ENCODE data around the gene RAB3B. TPM values are rescaled to one million over a fixed set of nuclear protein-coding genes. Genes with fewer than 3 reads are reported as not detected.
A peak's percentile ranks its signal among the peaks of the same experiment; 100 is the strongest.

The RAB3B gene
- total and polyA plus RNA-seq, 9 of the 15 experiments (the other 6 are each of a cell fraction or from before 2014, with no cell fraction given), result 0.07 to 0.47 (median 0.27) TPM

GRCh38 chr1:51906306-51907078 lies 84.0 kb downstream of the RAB3B start:
- Histone ChIP-seq H3K9ac (ENCODE audit: insufficient read depth in 1 of 2, low read depth in 2 of 2, low read length in 2 of 2) (no peak overlapping the region), H3K36me3 (ENCODE audit: control insufficient read depth, insufficient read depth, low read length) (no peaks in the 10 kb centered on the region), H3K9me3 (replicated peaks; ENCODE audit: control insufficient read depth, insufficient read depth, low read depth, low read length) (0 out of 2 replicates have a peak, but pooled peaks cover 4% of the 10 kb centered on the region), H3K79me2 (ENCODE audit: control insufficient read depth, insufficient read depth, low read length) (no peaks in the 10 kb centered on the region), H3K4me3 (no peak overlapping the region), H3K27me3 (ENCODE audit: control insufficient read depth in 2 of 2, insufficient read depth in 2 of 2, low read length in 2 of 2) (peaks cover 13 to 24% of the 10 kb centered on the region in 2 experiments), H3K4me1 (replicated peaks in 1 of 2; ENCODE audit: control insufficient read depth in 2 of 2, insufficient read depth in 2 of 2, low read length in 2 of 2) (no peaks in the 10 kb centered on the region), H4K20me1 (replicated peaks; ENCODE audit: control insufficient read depth, insufficient read depth, low read length) (no peaks in the 10 kb centered on the region), H3K27ac (ENCODE audit: extremely low read depth, low read depth, low read length) (no peak overlapping the region), H2AFZ (ENCODE audit: low read depth, low read length) (no peak overlapping the region), H3K9me1 (ENCODE audit: control insufficient read depth, insufficient read depth, low read length) (no peaks in the 10 kb centered on the region), H3K4me2 (ENCODE audit: insufficient read depth, low read length) (no peak overlapping the region)
- ChIA-PET CTCF (ENCODE audit: low intra/inter-chr PET ratio) (no interaction called here), POLR2A (interaction anchor here (0.7 to 1.0 kb wide), 2 partner anchors 62 to 188 kb away, joined by 3 read pairs; no protein-coding TSS in a partner anchor)
- 0% methylated on average over 4 of the region's 4 CpGs for WGBS (ENCODE audit: insufficient coverage, low coverage, missing lambda C conversion rate)
- FAIRE-seq (no peak), DNase-seq (ENCODE audit: extremely low read depth in 1 of 4, low spot score in 3 of 4) (no peak), ATAC-seq (no peak)
- no TSS peak for BruUV-seq (replicated peaks)
- TF ChIP-seq NFATC3 (IDR thresholded peaks at IDR 0.05), result no peak
- no peak for TF ChIP-seq TEAD1 (CRISPR knock-in tag; IDR thresholded peaks at IDR 0.05)
- no peak for TF ChIP-seq ZNF197 (CRISPR knock-in tag; IDR thresholded peaks at IDR 0.05; ENCODE audit: low read depth)
- TF ChIP-seq, protein P1, sequence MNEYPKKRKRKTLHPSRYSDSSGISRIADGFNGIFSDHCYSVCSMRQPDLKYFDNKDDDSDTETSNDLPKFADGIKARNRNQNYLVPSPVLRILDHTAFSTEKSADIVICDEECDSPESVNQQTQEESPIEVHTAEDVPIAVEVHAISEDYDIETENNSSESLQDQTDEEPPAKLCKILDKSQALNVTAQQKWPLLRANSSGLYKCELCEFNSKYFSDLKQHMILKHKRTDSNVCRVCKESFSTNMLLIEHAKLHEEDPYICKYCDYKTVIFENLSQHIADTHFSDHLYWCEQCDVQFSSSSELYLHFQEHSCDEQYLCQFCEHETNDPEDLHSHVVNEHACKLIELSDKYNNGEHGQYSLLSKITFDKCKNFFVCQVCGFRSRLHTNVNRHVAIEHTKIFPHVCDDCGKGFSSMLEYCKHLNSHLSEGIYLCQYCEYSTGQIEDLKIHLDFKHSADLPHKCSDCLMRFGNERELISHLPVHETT (CRISPR knock-in tag; conservative IDR thresholded peaks at IDR 0.05 in 1 of 2, IDR thresholded peaks at IDR 0.05 in 1 of 2), result no peak
- no peak for TF ChIP-seq KLF1 (tag; IDR thresholded peaks at IDR 0.05)
- no peak for TF ChIP-seq KLF16 (IDR thresholded peaks at IDR 0.05)
- peak; percentile 78 for TF ChIP-seq PCBP2 (IDR thresholded peaks at IDR 0.05; ENCODE audit: low read depth, low read length, poor library complexity, severe bottlenecking)
- intact Hi-C loops (cut with micrococcal nuclease), result no loop called here
- in situ Hi-C loops (cut with MboI), result no loop called here
